HUDEP-2 (cell line): ENCODE measurements around the gene NMRK2.

ENCODE experiments used
- DNase-seq, 76 experiments: peaks; one replicate each; lab custom pipeline; 2025; ENCODE audit not compliant: unreplicated experiment in 76 of 76; lab: John Stamatoyannopoulos, UW

The NMRK2 gene

DNA sequence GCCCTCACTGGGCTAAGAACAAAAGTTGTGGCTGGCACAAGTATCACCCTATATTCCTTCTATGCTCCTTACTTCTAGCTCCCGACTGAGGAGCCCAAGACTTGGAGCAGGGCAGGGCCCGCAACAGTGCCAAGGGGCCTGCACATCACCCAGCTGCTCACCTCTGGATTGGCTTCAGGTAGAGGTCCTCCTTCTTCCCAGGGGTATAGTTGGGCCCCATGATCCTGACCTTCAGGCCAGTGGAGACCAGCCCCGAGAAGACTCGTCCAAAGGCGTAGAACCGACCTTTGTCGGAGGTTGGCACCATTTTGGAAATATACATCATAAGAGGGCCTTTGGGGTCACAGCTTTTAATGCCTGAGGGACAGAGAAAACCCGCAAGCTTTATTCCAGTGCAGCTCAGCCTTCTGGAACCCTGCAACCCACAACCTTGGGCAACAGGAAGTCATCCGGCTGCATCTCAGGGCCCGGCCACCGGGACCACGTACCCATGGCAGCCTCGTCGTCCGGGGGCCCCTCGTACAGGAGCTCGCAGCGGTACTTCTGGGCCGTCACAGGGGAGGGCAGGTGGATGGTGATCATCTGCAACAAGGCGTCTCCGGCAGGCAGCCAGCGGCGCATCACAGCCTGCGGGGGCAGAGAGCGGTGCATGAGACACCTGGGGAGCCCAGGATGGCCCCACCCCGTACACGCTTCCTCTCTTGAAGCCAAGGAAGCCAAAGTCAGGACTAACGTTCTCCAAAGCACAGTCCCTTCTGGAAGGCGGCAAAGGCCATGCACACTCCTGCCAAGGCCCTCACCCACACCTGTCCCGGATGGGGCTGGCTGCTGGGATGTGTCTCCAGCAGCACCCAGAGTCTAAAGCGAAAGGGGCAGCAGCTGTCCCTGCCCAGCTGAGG, 47.7 kb downstream of the NMRK2 start:
- no peak for DNase-seq

DNA sequence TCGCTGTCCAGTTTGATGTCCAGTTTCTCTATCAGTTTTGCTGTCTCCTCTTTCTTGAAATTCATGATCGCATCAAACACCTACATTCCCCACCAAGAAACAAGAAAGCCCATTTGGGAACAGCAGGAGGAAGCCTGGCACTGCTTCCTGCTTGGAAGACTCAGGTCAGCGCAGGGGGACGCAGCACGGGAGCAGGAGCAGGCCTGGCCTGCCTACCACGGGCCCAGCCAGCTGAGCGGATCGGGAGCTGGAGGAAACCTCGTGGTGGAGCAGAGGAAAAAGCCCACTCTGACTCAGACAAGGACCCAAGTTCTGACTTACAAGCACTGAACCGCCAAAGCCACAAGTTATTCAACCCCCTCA, 48.5 kb downstream of the NMRK2 start:
- DNase-seq, result no peak

DNA sequence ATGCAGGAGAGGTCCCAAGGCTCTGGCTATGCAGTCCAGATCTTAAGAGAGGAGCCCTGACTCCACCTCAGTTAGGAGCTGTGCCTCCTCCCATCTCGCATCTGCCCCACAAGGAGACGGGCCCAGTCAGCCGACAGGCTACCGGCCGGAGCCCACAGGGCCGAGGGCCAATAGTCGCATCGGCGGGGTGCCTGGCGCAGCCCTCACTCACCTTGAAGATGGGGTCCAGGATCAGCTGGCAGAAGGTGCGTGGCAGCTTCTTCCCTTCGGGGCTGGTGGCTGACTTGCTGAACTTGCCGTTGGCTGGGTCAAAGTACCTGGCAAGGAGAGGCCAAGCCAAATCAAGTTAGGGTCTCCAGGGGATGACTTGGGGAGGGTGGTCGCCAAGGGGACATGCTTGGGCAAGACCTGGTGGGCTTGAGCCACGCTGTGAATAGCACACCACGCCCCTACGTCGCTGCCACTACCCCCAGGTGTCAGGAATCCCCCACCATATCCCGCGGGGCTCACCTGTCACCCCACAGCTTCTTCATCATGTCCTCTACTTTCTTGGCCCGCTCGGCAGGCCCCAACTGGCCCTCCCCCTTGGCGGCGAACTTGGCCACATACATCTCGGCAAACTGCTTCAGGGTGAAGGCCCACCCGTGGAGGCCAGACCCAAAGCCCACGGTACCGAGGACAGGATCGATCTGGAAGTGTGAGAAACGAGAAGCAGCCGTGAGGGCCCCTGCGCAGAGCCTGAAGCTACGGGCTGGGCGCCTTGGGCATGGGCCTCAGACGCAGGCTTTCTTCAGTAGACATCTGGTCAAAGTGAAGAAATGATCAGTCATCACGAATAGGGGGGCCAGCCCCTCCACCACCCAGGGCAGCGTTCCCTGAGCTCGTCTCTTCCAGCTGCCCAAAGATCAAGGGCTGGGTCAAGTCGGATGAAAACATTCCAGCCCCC, 49.1 kb downstream of the NMRK2 start:
- no peak for DNase-seq

DNA sequence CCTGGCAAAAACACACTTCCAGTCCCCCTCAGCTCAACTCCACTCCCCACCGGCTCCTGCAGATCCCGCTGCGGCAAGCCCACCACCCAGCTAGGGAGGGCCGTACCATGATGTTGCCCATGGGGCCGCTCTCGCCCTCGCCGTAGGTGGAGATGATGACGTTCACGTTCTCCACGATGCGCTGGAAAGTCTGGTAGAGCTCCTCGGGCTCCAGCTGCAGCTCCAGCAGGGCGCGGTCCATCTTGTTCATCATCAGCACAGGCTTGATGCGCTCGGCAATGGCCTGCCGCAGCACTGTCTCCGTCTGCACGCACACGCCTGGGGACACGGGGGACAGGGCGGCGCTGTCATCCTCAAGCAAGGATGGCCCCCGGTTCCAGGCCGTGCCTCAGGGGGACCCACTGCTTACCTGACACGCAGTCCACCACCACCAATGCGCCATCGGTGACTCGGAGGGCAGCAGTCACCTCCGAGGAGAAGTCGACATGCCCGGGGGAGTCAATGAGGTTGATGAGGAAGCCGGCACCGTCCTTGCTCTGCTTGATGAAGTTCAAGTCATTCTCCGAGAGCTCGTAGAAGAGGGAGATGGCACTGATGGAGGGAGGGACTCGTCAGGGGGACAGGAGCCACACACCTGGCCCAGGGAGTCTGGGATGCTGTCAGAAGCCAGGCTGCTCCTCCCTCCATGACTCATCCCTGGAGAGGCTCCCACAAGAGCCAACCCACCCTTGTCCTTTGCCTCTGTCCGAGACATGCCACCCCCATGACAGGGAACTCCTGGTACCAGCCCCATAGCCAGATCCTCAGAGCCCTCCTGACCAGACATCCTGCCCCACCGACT, 50.1 kb downstream of the NMRK2 start:
- DNase-seq, result peak in 5 of 76 experiments; percentile 14 to 31 (median 25)

DNA sequence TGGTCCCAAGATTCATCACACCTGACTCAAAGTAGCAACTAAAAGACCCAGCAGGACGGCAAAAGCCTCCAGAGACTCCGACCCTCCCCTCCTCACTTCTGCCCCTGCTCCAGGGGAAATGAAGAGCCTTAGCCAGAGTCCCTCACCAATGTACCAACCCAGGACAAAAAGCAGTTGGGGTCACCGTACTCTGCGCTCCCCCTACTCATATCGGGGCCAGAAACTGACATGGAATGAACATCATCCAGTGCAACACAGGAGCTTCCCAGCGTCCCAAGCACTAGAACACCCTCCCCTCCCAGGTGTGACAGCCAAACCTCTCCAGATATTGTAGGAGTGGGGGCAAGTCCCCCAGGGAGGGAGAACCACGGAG, 50.7 kb downstream of the NMRK2 start:
- no peak for DNase-seq

DNA sequence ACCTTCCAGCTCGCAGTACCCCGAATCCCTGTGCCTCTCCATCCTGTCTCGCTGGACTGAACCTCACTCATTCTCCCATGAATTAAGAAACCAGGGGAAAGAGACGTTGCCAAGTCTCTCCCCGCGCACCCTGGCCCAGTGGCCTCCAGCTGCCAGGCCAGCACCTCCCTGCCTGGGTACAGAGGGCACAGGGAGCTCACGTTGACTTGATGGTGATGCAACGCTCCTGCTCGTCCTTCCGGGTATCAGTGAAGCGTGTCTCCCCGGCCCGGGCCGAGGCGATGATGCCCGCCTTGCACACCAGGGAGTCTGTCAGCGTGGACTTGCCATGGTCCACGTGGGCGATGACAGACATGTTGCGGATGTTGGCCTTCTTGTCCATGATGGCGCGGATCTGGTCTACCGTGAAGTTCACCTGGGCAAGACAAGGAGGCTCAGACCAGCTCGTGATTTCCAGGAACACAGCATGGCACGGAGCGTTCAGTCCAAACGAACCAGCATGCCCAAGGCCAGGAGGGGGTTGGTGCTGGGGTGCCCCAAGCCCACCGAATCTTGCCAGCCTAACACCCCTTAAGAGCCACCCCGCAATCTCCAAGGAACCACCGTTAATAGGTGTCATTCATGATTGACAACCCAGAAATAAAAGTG, 51.2 kb downstream of the NMRK2 start:
- peak in 4 of 76 experiments; percentile 22 to 44 (median 37) for DNase-seq

DNA sequence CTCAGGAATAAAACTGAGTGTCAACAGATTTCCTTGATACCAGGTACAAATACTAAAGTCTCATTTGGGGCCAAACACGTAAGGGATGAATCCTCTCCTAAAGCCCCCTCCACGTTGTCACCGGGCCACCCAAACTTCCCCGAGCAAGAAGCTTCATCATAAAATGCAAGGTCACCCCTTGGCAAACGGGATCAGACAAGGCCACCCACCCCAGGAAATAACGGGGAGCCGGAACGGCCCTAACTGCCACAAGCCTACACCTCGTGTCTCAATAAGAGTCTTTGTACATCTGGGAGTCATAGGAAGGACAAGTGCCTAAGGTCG, 51.7 kb downstream of the NMRK2 start:
- peak in 2 of 76 experiments; percentile 54 to 57 for DNase-seq

DNA sequence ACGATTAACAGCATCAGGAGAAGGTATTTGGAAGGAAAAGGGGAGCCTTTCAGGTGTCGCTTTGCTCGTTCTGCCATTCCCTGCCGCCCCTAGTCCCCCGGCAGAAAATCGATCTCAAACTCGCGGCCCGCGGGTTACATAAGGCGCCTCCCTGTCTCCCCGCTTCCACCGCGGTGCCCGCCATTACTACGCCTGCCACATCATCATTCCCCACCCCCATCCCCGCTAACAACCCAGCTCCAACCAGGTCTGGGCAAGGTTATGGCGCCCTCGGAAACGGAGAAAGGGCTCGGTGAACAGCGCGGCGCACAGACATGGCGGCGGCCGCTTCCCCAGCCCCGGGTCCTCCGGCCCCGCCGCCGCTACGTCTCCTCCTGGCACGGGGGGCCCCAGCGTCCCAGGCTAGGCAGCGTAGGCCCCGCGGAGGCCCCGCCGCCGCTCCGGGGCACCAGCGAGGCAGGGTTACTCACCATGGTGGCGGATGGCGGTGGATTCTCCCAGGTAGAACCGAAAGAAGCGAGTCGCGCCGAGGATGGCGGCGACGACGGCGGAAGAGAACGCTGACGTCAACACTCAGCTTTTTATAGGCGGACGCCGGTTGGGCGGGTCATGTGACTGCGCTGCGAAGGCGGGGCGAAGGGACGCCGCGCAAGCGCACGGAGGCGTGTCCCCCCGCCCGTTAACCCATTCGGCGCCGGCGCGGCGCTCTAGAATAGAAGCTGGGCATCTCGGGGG, 52.2 kb downstream of the NMRK2 start, which contains the start of gene EEF2:
Gene EEF2, minus strand, starts transcription at position 556 of the 735 bp plus-strand sequence. Its CDS starts 83 bp downstream, at position 473.
- DNase-seq, result peak in 74 of 76 experiments; percentile 35 to 94 (median 87)

DNA sequence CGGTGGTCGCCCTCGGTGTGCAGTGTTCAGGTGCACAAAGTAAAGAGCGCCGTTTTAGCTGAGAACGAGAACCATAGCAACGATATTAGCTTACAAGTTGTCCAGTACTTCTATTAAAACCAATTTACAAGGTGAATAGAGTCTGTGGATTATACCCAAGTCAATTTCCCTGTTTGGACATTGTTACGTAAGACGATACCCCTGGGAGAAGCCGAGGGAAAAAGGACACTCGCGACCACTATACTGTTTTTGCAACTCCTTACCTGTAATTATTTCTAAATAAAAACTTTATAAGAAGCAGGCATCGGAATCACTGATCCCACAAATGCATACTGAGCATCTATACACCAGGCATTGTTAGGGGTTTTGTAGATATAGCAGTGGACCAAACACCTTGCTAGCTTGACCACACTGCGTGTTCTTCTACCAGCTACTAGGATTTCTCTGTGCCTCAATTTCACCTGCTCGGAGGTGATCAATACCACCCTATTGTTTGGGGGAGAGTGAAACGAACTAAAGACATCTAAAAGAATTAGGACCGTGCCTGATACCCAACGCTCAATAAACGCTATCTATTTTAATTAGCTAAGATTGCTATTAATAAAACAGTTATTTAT, 52.9 kb downstream of the NMRK2 start:
- DNase-seq, result no peak

DNA sequence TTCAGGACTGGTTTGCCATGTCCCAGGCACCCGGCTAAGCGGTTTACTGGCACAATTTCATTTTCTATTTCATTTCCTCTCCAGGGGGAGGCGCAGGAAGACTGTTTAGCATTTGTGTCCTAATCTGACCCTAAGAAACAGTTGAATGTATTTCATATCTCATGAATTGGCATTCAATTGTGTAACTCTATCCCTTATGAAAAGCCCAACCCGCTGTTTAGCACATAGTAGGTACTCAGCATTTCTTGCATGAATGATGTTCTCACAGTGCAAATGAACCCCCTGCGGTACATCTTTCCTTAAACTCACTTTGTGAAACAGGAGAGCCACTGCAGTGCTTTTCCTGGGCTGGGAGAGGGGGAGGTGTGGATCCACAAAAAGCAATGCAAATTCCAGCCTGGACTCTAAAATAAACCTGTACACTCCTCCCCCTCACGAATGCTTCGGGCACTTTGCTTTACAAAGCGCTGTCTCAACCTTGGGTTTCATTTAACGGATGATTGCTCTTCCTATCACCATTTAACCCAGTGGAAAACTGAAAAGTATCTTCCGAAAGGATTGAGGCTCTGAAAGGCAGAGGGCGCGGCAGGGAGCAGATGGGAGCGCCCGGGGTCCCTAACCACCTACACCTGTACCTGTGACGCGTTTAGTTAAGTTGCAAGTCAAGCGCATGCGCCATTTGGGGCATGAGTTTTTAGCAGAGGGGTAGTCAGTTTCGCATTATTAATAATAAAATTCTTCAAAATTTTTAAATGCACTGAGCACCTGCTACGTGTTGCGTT, 53.6 kb downstream of the NMRK2 start:
- DNase-seq, result peak in 70 of 76 experiments; percentile 27 to 87 (median 66)

DNA sequence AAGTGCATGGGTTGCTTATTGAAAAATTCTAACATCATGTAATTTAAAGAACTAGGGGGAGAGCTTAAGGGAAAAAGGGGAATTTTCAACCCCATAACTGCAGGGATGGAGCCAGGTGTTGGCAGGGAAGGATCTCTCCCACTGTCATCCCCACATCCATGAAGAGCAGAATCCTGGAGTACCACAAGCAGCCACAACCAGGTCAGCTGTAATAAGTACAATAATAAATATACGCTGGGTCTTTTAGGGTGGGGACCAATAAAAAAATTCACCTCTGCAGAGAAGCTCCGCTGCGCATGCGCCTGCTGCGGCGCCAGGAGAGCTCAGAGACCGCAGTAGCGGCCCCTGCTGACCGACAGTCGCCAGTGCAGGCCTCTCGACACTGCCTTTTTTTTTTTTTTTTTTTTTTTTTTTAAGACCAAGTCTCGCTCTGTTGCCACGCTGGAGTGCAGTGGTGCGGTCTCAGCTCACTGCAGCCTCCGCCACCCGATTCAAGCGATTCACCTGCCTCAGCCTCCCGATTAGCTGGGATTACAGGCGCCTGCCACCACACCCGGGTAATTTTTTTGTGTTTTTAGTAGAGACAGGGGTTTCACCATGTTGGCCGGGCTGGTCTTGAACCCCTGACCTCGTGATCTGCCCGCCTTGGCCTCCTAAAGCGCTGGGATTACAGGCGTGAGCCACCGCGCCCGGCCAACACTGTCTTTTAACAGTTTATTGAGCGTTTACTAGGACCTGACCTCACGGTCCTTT, 54.9 kb downstream of the NMRK2 start:
- peak in 73 of 76 experiments; percentile 43 to 92 (median 82) for DNase-seq

DNA sequence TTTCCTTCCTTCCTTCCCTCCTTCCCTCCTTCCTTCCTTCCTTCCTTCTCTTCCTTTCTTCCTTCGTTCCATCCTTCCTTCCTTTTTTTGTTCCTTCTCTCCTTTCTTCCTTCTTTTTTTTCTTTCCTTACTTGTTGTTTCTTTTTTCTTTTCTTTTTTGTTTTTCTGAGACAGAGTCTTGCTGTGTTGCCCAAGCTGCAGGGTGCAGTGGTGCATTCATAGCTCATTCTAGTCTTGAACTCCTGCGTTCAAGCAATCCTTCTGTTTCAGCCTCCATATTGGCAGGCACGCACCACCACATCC, 57.9 kb downstream of the NMRK2 start:
- no peak for DNase-seq
